SU-DHL-6 (cell line): ENCODE results near the gene BICDL2.

ENCODE experiments used
- EZH2phosphoT487 ChIP-seq: fragments of 200-600 bp; sonication (generic), shearing (Covaris generic); conservative IDR thresholded peaks from 2 replicates; pipeline ENCODE4 v1.6.1; 2018; ENCODE audit warnings: mild to moderate bottlenecking, antibody characterized with exemption, low read length, moderate library complexity, mixed read lengths
- TF ChIP-seq, protein P1 (sequence below): fragments of 200-600 bp; sonication (generic); IDR thresholded peaks from one replicate; pipeline ENCODE4 v1.5.1; 2017; ENCODE audit warnings: antibody characterized with exemption, mild to moderate bottlenecking, low read length, moderate library complexity; ENCODE audit not compliant: insufficient read depth, poor library complexity, severe bottlenecking

DNA sequence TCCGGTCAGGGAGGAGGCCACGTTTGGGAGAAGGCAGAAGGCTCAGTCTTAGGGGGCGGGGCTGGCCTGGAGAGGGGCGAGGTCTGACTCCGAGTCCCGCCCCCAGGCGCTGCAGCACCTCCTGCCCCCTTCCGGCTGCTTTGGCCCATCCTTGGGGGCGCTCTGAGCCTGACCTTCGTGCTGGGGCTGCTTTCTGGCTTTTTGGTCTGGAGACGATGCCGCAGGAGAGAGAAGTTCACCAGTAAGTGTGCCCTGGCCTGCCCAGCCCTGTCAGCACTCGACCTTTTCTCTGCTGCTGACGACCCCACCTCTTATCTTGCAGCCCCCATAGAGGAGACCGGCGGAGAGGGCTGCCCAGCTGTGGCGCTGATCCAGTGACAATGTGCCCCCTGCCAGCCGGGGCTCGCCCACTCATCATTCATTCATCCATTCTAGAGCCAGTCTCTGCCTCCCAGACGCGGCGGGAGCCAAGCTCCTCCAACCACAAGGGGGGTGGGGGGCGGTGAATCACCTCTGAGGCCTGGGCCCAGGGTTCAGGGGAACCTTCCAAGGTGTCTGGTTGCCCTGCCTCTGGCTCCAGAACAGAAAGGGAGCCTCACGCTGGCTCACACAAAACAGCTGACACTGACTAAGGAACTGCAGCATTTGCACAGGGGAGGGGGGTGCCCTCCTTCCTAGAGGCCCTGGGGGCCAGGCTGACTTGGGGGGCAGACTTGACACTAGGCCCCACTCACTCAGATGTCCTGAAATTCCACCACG is 15.1 kb downstream of the BICDL2 start:
- TF ChIP-seq, protein P1, sequence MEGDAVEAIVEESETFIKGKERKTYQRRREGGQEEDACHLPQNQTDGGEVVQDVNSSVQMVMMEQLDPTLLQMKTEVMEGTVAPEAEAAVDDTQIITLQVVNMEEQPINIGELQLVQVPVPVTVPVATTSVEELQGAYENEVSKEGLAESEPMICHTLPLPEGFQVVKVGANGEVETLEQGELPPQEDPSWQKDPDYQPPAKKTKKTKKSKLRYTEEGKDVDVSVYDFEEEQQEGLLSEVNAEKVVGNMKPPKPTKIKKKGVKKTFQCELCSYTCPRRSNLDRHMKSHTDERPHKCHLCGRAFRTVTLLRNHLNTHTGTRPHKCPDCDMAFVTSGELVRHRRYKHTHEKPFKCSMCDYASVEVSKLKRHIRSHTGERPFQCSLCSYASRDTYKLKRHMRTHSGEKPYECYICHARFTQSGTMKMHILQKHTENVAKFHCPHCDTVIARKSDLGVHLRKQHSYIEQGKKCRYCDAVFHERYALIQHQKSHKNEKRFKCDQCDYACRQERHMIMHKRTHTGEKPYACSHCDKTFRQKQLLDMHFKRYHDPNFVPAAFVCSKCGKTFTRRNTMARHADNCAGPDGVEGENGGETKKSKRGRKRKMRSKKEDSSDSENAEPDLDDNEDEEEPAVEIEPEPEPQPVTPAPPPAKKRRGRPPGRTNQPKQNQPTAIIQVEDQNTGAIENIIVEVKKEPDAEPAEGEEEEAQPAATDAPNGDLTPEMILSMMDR, result peak; percentile 42
- no peak for TF ChIP-seq EZH2phosphoT487
